ENCODE data around the gene RHBG.

DNA sequence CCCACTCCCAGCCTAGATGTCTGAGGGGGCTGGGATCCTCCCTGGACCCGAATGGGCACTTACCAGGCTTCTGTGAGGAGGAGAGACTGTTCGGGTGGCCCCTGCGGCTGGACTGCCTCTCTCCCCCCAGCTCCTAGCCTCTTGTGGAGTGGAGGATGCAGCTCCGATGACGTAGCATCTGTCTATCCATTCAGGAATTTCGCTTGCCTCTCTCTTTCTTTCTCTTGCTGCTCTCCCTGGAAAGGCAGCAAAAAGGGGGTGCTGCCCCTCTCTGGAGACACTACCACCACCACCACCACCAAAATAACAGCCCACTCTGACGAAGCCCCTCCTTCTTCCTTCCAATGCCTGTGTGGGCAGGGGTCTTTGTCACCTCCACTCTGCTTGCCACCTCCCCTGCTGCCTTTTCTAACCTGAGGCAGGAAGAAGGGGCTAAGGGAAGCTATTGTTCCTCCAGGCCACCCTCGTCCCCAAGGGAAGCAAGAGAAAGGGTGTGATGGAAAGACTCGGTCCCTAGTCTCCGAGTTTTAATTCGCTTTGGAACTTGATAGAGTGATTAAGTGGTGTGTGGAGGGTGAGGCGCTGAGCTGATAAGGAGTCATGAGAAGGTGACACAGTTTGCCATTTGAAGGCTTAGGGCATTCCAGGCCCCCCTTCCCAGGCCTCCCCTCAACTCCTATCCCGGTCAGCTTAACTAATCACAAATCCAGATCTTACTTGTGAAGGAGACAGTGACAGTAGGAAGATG lies 60.5 kb downstream of the RHBG start:
- TF ChIP-seq EP300 (IDR thresholded peaks at IDR 0.05; ENCODE audit: low read depth) (no peak), POLR2A (IDR thresholded peaks at IDR 0.05) (no peak)
